GM12873 (cell line): ENCODE measurements around the gene RYK.

Experiments
- CTCF ChIP-seq: IDR thresholded peaks from 2 replicates; pipeline ENCODE4 v1.5.1; 2012; ENCODE audit warnings: low read depth, mild to moderate bottlenecking, moderate library complexity, low read length, control low read depth; ENCODE audit not compliant: insufficient read depth; ENCODE audit errors: missing control alignments

The RYK gene

GRCh38 chr3:134291319-134292254 is 40.9 kb upstream of the RYK start:
- no peak for TF ChIP-seq CTCF

GRCh38 chr3:134287512-134287911 is 36.9 kb upstream of the RYK start:
- no peak for TF ChIP-seq CTCF

GRCh38 chr3:134284438-134284837 is 33.8 kb upstream of the RYK start:
- no peak for TF ChIP-seq CTCF

GRCh38 chr3:134282659-134283047 is 32.0 kb upstream of the RYK start:
- no peak for TF ChIP-seq CTCF

GRCh38 chr3:134281912-134282658 is 31.4 kb upstream of the RYK start:
- TF ChIP-seq CTCF: no peak

GRCh38 chr3:134279466-134279865 is 28.8 kb upstream of the RYK start:
- TF ChIP-seq CTCF: no peak

GRCh38 chr3:134277066-134277660 is 26.5 kb upstream of the RYK start:
- no peak for TF ChIP-seq CTCF
